ENCODE data around the gene GRB2.
"Not testable (repeated sequence)": the region's sequence is repeated elsewhere in the genome, so short reads cannot be mapped to it uniquely, and the experiment has no call there.

The GRB2 gene

GRCh38 chr17:75373280-75373679 is 32.2 kb downstream of the GRB2 start:
- no peak overlapping the region for H3K27ac ChIP-seq
- no peak for TF ChIP-seq CTCF (conservative IDR thresholded peaks at IDR 0.05)

GRCh38 chr17:75371981-75372380 is 33.5 kb downstream of the GRB2 start:
- no peak overlapping the region for H3K27ac ChIP-seq

GRCh38 chr17:75371339-75371738 is 34.1 kb downstream of the GRB2 start:
- no peak overlapping the region for H3K27ac ChIP-seq
- TF ChIP-seq CTCF (conservative IDR thresholded peaks at IDR 0.05) = no peak

More at GRCh38 chr17:75371981-75372380, 33.5 kb downstream of the GRB2 start:
- TF ChIP-seq CTCF (conservative IDR thresholded peaks at IDR 0.05) = no peak

GRCh38 chr17:75370286-75370915 is 35.1 kb downstream of the GRB2 start:
- TF ChIP-seq CTCF (conservative IDR thresholded peaks at IDR 0.05) = no peak
- no peak overlapping the region for H3K27ac ChIP-seq

- not testable (repeated sequence) for H3K27ac ChIP-seq
These were observed 37.4 kb downstream of the GRB2 start for GRCh38 chr17:75367838-75368789.

- no peak for TF ChIP-seq CTCF (conservative IDR thresholded peaks at IDR 0.05)
- no peak overlapping the region for H3K27ac ChIP-seq
These were observed 38.2 kb downstream of the GRB2 start for GRCh38 chr17:75367312-75367711.

- H3K27ac ChIP-seq = peak overlapping the region; percentile 53
- TF ChIP-seq CTCF (conservative IDR thresholded peaks at IDR 0.05) = no peak
These were observed 39.0 kb downstream of the GRB2 start for GRCh38 chr17:75366432-75366831.

- H3K27ac ChIP-seq = peak overlapping the region; percentile 53
- TF ChIP-seq CTCF (conservative IDR thresholded peaks at IDR 0.05) = no peak
These were observed 39.6 kb downstream of the GRB2 start for GRCh38 chr17:75365931-75366275.

All from VCaP (cell line).